Measurements from ENCODE around the gene RNF224.
"Not testable (repeated sequence)": the region's sequence is repeated elsewhere in the genome, so short reads cannot be mapped to it uniquely, and the experiment has no call there.

RNF224 gene

GRCh38 chr9:137228968-137229896, 1.9 kb downstream of the RNF224 start:
- no peak for DNase-seq

- DNase-seq: no peak
These were observed 2.8 kb downstream of the RNF224 start for GRCh38 chr9:137229903-137230704.

GRCh38 chr9:137230705-137231371, 3.5 kb downstream of the RNF224 start, which contains the start of gene SLC34A3:
Gene SLC34A3, plus strand, starts transcription at chr9:137230901. Its CDS starts 802 bp downstream, at chr9:137231703.
- DNase-seq: no peak

GRCh38 chr9:137231372-137232039, 4.2 kb downstream of the RNF224 start:
- no peak for DNase-seq

GRCh38 chr9:137232101-137232500, 4.8 kb downstream of the RNF224 start:
- DNase-seq: no peak

GRCh38 chr9:137232510-137232909, 5.2 kb downstream of the RNF224 start:
- no peak for DNase-seq

- DNase-seq: no peak
These were observed 6.1 kb downstream of the RNF224 start for GRCh38 chr9:137233143-137233980.

GRCh38 chr9:137234055-137234697, 6.9 kb downstream of the RNF224 start:
- no peak for DNase-seq

GRCh38 chr9:137234758-137235423, 7.6 kb downstream of the RNF224 start:
- DNase-seq: no peak

GRCh38 chr9:137235424-137236237, 8.3 kb downstream of the RNF224 start:
- DNase-seq: no peak

- DNase-seq: peak; percentile 73
These were observed 9.1 kb downstream of the RNF224 start for GRCh38 chr9:137236238-137236935.

- no peak for DNase-seq
These were observed 9.7 kb downstream of the RNF224 start for GRCh38 chr9:137236936-137237421.

- DNase-seq: no peak
These were observed 10.7 kb downstream of the RNF224 start for GRCh38 chr9:137237759-137238726.

- not testable (repeated sequence) for DNase-seq
These were observed 12.4 kb downstream of the RNF224 start for GRCh38 chr9:137239541-137240200.

GRCh38 chr9:137240318-137240840, 13.1 kb downstream of the RNF224 start:
- peak; percentile 54 for DNase-seq

- DNase-seq: peak; percentile 100
These were observed 13.7 kb downstream of the RNF224 start, which contains the start of gene TUBB4B for GRCh38 chr9:137240841-137241489. Gene TUBB4B, plus strand, starts transcription at chr9:137241287. Its CDS starts 74 bp downstream, at chr9:137241361.

Data from fibroblast of upper back skin (primary cell).